SW480 (cell line): Measurements from ENCODE around the gene PDP2.
A peak's percentile ranks its signal among the peaks of the same experiment; 100 is the strongest.
"Not testable (repeated sequence)": the region's sequence is repeated elsewhere in the genome, so short reads cannot be mapped to it uniquely, and the experiment has no call there.

Experiments
- DNase-seq: peaks from one replicate; pipeline ENCODE4 v3.0.0-alpha.2; 2016; ENCODE audit warnings: low spot score

Gene PDP2

DNA sequence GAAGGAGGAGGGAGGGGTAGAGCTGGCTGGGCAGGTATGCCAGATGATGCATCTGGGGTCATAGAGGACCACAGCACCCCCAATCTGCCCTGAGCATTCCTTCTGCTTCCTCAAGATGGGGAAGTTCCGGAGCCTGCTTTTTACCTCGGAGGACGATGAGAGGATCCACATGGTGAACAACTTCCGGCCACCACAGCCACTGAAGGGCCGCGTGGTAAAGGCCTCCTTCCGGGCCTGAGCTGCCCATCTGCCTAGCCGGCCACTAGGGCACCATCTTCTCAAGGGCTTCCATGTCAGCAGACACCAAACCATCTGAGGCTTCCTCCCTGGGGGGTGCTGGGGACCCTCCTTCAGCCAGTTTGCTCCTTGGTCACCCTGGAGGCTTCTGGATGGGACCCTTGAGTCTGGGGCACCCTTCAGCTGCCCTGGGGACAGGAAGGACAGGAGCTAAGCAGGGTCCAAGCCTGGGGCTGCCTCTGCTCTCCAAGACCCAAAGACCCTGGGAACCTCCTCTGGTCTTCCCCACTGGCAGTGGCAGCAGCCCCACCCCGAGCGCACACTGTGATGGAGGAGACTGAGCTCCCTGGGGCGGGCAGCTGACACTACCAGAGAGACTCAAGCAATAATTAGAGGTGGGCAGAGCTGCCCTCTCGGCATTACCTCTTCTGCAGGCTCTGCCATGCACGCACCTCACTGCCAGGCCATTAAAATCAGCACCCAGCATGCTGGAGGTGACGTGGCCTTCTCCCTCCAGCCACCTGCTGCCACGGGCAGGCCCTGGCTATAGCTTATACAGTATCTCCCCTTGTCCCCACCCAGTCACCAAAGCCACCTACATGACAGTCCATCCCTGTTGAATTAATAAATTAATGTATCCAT lies 26.8 kb upstream of the PDP2 start:
- no peak for DNase-seq

- DNase-seq = no peak
Measured at GRCh38 chr16:66856184-66856730, 24.1 kb upstream of the PDP2 start.

- DNase-seq = no peak
Measured at GRCh38 chr16:66856801-66857200, 23.5 kb upstream of the PDP2 start.

GRCh38 chr16:66857437-66857836 lies 22.9 kb upstream of the PDP2 start:
- peak; percentile 23 for DNase-seq

GRCh38 chr16:66858740-66859396 lies 21.4 kb upstream of the PDP2 start:
- peak; percentile 31 for DNase-seq

- DNase-seq = no peak
Measured at GRCh38 chr16:66859397-66860068, 20.8 kb upstream of the PDP2 start.

DNA sequence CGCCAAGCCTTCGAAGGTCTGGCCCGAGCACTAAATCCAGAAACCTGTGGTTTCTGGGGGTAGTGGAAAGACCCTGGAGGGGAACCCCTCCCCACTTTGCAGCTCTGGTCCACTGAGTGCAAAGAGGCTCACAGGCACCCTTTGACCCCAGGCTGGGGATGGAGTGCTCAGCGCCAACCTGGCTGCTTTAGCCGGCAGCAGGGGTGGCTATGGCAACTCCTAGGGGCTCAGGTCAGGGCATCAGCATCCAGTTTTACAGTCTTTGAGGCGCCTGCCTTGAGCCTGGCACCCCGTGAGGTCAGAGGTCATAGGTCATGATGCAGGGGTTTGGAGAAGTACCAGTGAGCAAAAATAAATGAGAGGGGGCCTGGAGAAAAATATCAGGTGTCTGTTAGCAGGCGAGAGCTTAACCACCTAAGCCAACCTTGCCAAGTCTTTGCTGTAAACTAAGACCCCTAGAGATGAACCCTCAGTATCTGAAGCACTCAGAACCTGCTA lies 18.2 kb upstream of the PDP2 start:
- no peak for DNase-seq

DNA sequence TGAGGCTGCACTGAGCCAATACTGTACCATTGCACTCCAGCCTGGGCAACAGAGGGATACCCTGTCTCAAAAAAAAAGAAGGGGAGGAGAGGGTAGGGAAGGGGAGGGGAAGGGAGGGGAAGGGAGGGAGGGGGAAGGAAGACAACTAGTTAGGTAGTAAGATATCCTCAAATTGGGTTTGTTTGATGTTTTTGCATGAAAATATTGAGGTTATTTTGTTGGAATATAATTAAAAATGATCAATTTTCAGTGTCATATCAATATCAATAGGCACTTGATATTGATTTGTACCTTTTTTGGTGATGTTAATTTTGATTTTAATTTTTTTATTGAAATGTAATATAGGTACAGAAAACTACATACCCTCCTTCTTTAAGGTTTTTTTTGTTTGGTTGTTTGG lies 16.6 kb upstream of the PDP2 start:
- no peak for DNase-seq

- no peak for DNase-seq
Measured at GRCh38 chr16:66869424-66869823, 10.9 kb upstream of the PDP2 start.

- DNase-seq = not testable (repeated sequence)
Measured at GRCh38 chr16:66871363-66871762, 9.0 kb upstream of the PDP2 start.

- no peak for DNase-seq
Measured at GRCh38 chr16:66871840-66872239, 8.5 kb upstream of the PDP2 start.

GRCh38 chr16:66872559-66872942 lies 7.8 kb upstream of the PDP2 start:
- DNase-seq = no peak

GRCh38 chr16:66872943-66873684 lies 7.2 kb upstream of the PDP2 start:
- DNase-seq = peak; percentile 95

DNA sequence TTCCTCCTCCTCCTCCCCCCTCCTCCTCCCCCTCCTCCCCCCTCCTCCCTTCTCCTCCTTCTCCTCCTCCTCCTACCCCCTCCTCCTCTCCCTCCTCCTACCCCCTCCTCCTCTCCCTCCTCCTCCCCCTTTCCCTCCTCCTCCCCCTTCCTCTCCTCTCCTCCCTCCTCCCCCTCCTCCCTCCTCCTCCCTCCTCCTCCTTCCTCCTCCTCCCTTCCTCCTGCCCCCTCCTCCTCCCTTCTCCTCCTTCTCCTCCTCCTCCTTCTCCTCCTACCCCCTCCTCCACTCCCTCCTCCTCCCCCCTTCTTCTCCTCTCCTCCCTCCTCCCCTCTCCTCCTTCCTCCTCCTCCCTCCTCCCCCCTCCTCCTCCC lies 6.6 kb upstream of the PDP2 start:
- no peak for DNase-seq

DNA sequence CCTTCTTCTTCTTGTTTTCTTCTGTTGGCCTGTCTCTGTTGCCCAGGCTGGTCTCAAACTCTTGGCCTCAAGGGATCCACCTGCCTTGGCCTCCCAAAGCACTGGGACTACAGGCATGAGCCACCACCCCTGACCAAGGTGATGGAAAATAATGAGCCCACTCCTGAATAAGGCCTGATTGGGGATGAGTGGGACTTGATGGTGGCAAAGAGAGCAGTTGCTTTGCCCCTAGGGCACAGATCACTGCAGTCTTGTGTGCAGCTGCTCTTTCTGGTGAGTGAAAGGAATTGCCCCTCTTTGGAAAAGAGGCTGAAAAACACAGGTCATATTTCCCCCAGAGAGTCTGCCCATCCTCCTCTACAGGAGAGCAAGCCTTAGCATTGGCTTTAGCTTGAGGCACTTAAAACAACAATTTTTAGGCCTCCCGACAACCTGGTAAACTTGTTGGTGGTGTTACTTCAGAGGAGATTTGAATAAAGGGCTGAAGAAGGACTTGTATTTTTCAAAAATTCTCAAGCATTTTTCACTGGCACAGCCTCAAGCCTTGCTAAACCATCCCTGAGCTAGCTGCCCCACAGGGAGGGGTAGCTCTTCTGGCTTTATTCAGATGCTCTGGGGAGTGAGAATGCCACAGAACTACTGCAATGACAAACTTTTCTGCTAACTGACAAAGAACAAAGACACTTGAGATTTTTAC lies 6.1 kb upstream of the PDP2 start:
- no peak for DNase-seq

GRCh38 chr16:66878067-66878466 lies 2.2 kb upstream of the PDP2 start:
- DNase-seq = no peak

DNA sequence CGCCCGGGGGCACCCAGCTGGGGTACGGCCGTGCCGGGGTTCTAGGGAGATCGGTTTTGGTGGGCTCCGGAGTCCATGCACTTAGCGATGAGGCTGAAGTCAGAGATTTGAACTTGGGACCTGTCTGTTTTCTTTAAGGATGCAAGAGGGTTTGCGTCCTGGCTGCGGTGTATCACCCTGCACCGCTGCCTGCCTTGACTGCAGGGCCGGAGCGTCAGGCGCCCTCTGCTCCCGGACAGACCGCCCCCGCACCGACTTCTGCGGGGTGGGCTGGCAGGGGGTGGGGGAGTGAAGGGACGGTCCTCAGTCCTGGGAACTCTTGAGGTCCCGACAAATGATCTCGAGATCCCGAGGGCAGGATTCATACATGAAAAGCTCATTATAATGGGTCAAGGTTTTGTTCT lies 701 bp downstream of the PDP2 start:
- no peak for DNase-seq

DNA sequence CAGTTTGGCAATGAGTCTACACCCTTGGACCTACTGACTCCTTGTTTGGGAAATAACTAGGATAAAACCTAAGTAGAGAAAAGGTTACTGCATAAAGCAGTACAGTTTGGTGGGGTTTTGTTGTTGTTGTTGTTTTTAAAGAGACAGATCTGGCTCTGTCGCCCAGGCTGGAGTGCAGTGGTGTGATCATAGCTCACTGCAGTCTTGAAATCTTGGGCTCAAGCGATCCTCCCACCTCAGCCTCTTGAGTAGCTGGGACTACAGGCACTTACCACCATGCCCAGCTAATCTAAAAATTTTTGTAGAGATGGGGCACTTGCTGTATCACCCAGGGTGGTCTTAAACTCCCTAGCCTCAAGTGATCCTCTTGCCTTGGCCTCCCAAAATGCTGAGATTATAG lies 1.2 kb downstream of the PDP2 start:
- DNase-seq = no peak

GRCh38 chr16:66881964-66882508 lies 1.7 kb downstream of the PDP2 start:
- DNase-seq = no peak

GRCh38 chr16:66882702-66883101 lies 2.4 kb downstream of the PDP2 start:
- DNase-seq = no peak

- no peak for DNase-seq
Measured at GRCh38 chr16:66885491-66885890, 5.2 kb downstream of the PDP2 start.
